Spleen (tissue), 11 donors: ENCODE measurements around the gene FBXL2. TPM values are rescaled to one million over a fixed set of nuclear protein-coding genes. Genes with fewer than 3 reads are reported as not detected.

Experiments used
- DNase-seq: peaks from one replicate; pipeline ENCODE4 v3.0.0-alpha.2; 2020
- H3K27ac ChIP-seq, 8 donors: fragments of 200-600 bp; sonication (generic) in 7 of 8; 1 replicate in 4 of 8; 2 replicates in 4 of 8; pipeline versions ENCODE4 v1.5.0 to v1.8.0; 2016 to 2021; ENCODE audit warnings: inconsistent platforms in 4 of 8, mild to moderate bottlenecking in 4 of 8, moderate library complexity in 1 of 8
- H3K27me3 ChIP-seq, 7 donors: fragments of 200-600 bp; sonication (generic) in 6 of 7; replicated peaks in 1 of 7; 1 replicate in 4 of 7; 2 replicates in 3 of 7; pipeline versions ENCODE4 v1.5.0 to v1.8.0; 2016 to 2021; ENCODE audit warnings: inconsistent platforms in 3 of 7, mild to moderate bottlenecking in 1 of 7
- H3K36me3 ChIP-seq, 6 donors: fragments of 200-600 bp; sonication (generic) in 5 of 6; 1 replicate in 4 of 6; 2 replicates in 2 of 6; pipeline versions ENCODE4 v1.5.0 to v1.8.0; 2016 to 2021; ENCODE audit warnings: inconsistent platforms in 2 of 6
- H3K4me1 ChIP-seq, 6 donors: fragments of 200-600 bp; sonication (generic) in 5 of 6; 1 replicate in 3 of 6; 2 replicates in 3 of 6; pipeline versions ENCODE4 v1.5.0 to v1.8.0; 2016 to 2021; ENCODE audit warnings: inconsistent platforms in 3 of 6
- H3K4me3 ChIP-seq, 8 donors: fragments of 200-600 bp; sonication (generic) in 7 of 8; 1 replicate in 4 of 8; 2 replicates in 4 of 8; pipeline versions ENCODE4 v1.5.0 to v1.8.0; 2016 to 2021; ENCODE audit warnings: inconsistent platforms in 4 of 8, mild to moderate bottlenecking in 4 of 8, moderate library complexity in 2 of 8
- H3K9me3 ChIP-seq, 8 donors: fragments of 200-600 bp; sonication (generic) in 7 of 8; 1 replicate in 4 of 8; 2 replicates in 4 of 8; pipeline versions ENCODE4 v1.5.0 to v1.8.0; 2016 to 2021; ENCODE audit warnings: inconsistent platforms in 4 of 8
- POLR2A ChIP-seq, 3 donors: fragments of 450-650 bp; IDR thresholded peaks; one replicate each; pipeline ENCODE4 v1.5.1; 2017; ENCODE audit warnings: antibody characterized with exemption in 3 of 3, mild to moderate bottlenecking in 1 of 3
- POLR2AphosphoS5 ChIP-seq, 3 donors: sonication (generic); formaldehyde crosslinking; IDR thresholded peaks; one replicate each; pipeline ENCODE4 v1.5.1; 2017; ENCODE audit warnings: antibody characterized with exemption in 3 of 3
- WGBS, 5 donors: extraction: QIAGEN DNeasy Blood & Tissue Kit in 3 of 5; methylation state at CpG; one replicate each; pipeline versions ENCODE4 v1.1.5 to v1.1.7; 2013 to 2018; 5-methylcytosine and 5-hydroxymethylcytosine counted together
- intact Hi-C: fragments of 100-400 bp; cut with DNase I; formaldehyde crosslinking; loops from one replicate; pipeline ENCODE4 v1.15.0; 2023; ENCODE audit warnings: low total_unique reads
- polyA plus RNA-seq, 3 donors: library from polyadenylated mRNA; stranded (reverse); fragments of 200-250 nt; gene quantifications; one replicate each; pipeline ENCODE4 v1.2.1, GENCODE V29; 2013
- total RNA-seq, 7 donors: library from RNA; depleted of rRNA in 3 of 7; stranded (reverse); fragments of >200 nt in 3 of 7; fragmentation: NEBNext Ultra II Directional in 4 of 7; extraction: Animal tissue kit (Norgen Biotek cat#: 25700) in 4 of 7; gene quantifications; one replicate each; pipeline versions ENCODE4 v1.1.0 to v1.2.1, GENCODE V29; 2016 to 2021
- TF ChIP-seq, protein P1 (sequence below), 11 experiments: fragments of 200-600 bp in 7 of 11; fragments of 450-650 bp in 4 of 11; sonication (generic) in 4 of 11; IDR thresholded peaks in 8 of 11; conservative IDR thresholded peaks in 3 of 11; 1 replicate in 7 of 11; 2 replicates in 4 of 11; pipeline versions ENCODE4 v1.4.0 to v1.8.0; 2016 to 2021; ENCODE audit warnings: antibody characterized with exemption in 11 of 11, inconsistent platforms in 4 of 11, mild to moderate bottlenecking in 1 of 11
- donor health status: healthy with polysubstance abuse.
- donor health status: DM: no; HTN: no; CAD: no; lungs with moderate emphysema.
- donor health status: DM: no; HTN: no; CAD: no.
- donor health status: Bipolar disorder and iron deficiency.
- donor health status: healthy.
- donor health status: DM: no; HTN: no; CAD: no.
- donor health status: DM: yes; HTN: yes; CAD: no.

FBXL2 gene
- total and polyA plus RNA-seq, 10 donors: 0.20 to 2.0 (median 1.1) TPM

DNA sequence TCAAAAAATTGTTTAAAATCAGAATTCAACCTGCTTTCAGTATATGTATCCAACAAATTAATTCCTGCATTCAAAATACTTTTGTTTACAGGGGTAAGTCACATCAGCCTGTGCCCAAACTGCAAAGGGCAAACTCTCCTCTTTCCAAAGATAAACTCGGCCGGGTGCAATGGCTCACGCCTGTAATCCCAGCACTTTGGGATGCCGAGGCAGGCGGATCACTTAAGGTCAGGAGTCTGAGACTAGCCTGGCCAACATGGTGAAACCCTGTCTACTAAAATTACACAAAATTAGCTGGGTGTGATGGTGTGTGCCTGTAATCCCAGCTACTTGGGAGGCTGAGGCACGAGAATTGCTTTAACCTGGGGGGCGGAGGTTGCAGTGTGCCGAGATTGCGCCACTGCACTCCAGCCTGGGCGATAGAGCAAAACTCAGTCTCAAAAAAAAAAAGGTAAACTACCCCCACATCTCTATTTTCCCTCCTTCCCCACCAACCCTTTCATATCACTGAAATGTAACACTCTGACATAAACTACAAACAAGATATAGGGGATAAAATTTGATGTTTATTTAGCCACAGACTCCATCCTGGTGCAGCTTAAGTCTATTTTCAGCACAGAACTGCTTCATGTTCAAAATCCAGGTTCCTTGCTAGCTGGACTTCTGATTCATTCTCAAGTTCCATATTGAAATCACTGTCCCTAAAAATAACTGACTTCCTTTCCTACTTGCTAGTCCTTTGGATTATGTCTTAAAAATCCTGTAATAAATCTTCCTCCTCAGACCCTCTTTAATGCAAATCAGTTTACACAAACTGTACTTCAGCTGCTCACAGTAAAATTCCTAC is 147.6 kb downstream of the FBXL2 start:
- H3K27me3 ChIP-seq: no peaks in the 10 kb centered on the region
- no peaks in the 10 kb centered on the region for H3K9me3 ChIP-seq
- peaks cover 7 to 60% (median 30%) of the 10 kb centered on the region in 6 donors for H3K4me1 ChIP-seq
- TF ChIP-seq POLR2AphosphoS5 (IDR thresholded peaks at IDR 0.05): no peak
- TF ChIP-seq POLR2A (IDR thresholded peaks at IDR 0.05): no peak
- TF ChIP-seq, protein P1, sequence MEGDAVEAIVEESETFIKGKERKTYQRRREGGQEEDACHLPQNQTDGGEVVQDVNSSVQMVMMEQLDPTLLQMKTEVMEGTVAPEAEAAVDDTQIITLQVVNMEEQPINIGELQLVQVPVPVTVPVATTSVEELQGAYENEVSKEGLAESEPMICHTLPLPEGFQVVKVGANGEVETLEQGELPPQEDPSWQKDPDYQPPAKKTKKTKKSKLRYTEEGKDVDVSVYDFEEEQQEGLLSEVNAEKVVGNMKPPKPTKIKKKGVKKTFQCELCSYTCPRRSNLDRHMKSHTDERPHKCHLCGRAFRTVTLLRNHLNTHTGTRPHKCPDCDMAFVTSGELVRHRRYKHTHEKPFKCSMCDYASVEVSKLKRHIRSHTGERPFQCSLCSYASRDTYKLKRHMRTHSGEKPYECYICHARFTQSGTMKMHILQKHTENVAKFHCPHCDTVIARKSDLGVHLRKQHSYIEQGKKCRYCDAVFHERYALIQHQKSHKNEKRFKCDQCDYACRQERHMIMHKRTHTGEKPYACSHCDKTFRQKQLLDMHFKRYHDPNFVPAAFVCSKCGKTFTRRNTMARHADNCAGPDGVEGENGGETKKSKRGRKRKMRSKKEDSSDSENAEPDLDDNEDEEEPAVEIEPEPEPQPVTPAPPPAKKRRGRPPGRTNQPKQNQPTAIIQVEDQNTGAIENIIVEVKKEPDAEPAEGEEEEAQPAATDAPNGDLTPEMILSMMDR (IDR thresholded peaks at IDR 0.05 in 8 of 11, conservative IDR thresholded peaks at IDR 0.05 in 3 of 11): no peak
- intact Hi-C loops: no loop called here
- no peak overlapping the region for H3K4me3 ChIP-seq
- no peak overlapping the region for H3K27ac ChIP-seq
- H3K36me3 ChIP-seq: peaks cover 0 to 57% (median 14%) of the 10 kb centered on the region in 6 donors
- DNase-seq: no peak
- WGBS, 5 donors: 91 to 96% (median 94%) methylated on average over 10 of the region's 10 CpGs

DNA sequence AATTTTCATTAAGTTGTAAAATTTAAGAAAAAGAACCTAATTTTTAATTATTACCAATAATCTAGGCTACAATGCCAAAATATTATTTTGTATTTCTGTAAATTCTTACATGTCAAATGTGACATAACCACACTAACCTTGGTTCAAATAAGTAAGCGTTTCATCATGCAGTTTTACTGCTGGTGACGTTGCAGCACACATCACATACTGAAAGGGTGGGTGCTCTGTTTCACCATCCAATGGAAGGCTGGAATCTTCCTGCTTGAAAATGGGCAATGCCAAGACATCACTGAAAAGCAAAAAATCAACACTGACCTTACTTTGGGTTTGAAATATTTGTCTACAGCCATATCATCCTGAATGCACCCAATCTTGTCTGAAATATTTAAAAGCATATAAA is 148.2 kb downstream of the FBXL2 start:
- DNase-seq: no peak
- TF ChIP-seq POLR2A (IDR thresholded peaks at IDR 0.05) (no peak), POLR2AphosphoS5 (IDR thresholded peaks at IDR 0.05) (no peak)
- TF ChIP-seq, protein P1 (IDR thresholded peaks at IDR 0.05 in 8 of 11, conservative IDR thresholded peaks at IDR 0.05 in 3 of 11): no peak
- peaks cover 10 to 60% (median 32%) of the 10 kb centered on the region in 6 donors for H3K4me1 ChIP-seq
- 68 to 90% (median 74%) methylated on average over 2 of the region's 2 CpGs for WGBS, 5 donors
- H3K27ac ChIP-seq: no peak overlapping the region
- no peaks in the 10 kb centered on the region for H3K9me3 ChIP-seq
- no peaks in the 10 kb centered on the region for H3K27me3 ChIP-seq
- no peak overlapping the region for H3K4me3 ChIP-seq
- peaks cover 0 to 52% (median 14%) of the 10 kb centered on the region in 6 donors for H3K36me3 ChIP-seq
- intact Hi-C loops: no loop called here

DNA sequence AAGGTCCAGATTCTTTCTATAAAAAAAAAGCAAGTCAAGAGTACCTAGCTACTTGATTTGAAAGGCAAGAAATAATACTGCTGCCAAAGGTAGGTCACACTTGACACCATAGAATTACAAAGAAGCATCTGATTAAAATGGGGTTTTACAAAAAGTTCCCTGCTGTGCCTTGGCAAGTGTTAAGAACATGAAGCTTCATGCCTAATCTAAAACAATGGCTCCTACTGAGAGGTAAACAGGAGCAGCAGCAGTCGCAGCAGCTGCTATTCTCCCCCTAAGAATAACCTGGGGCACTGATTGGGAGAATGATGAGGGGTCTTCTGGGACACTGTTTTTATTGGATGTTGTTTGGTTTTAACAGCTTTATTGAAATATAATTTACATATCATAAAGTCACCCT is 148.8 kb downstream of the FBXL2 start:
- Histone ChIP-seq H3K4me1 (peaks cover 10 to 61% (median 37%) of the 10 kb centered on the region in 6 donors), H3K27me3 (no peaks in the 10 kb centered on the region), H3K4me3 (no peak overlapping the region), H3K9me3 (no peaks in the 10 kb centered on the region), H3K27ac (no peak overlapping the region), H3K36me3 (peaks cover 0 to 46% (median 14%) of the 10 kb centered on the region in 6 donors)
- WGBS, 5 donors: 83 to 93% (median 90%) methylated on average over 1 of the region's 1 CpG
- no peak for DNase-seq
- no peak for TF ChIP-seq POLR2A (IDR thresholded peaks at IDR 0.05)
- intact Hi-C loops: no loop called here

DNA sequence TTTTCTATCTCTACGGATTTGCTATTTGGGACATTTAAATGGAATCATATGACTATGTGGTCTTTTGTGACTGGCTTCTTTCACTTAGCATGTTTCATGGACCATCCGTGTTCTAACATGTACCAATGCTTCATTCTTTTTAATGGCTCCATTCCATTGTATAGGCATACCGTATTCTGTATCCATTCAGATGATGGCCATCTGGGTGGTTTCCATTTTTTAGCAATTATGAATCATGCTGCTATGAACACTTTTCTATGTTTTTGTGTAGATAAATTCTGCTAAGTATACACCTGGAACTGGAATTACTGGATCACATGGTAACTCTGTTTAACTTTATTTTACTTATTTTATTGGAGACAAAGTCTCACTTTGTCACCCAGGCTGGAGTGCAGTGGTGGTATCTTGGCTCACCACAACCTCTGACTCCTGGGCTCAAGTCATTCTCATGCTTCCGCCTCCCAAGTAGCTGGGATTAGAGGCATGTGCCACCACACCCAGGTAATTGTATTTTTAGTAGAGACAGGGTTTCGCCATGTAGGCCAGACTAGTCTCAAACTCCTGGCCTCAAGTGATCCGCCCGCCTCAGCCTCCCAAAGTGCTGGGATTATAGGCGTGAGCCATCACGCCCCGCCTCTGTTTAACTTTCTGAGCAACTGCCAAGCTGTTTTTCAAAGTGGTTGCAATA is 149.5 kb downstream of the FBXL2 start:
- DNase-seq: no peak
- H3K4me1 ChIP-seq: peaks cover 16 to 68% (median 44%) of the 10 kb centered on the region in 6 donors
- WGBS, 5 donors: 93 to 97% (median 96%) methylated on average over 10 of the region's 10 CpGs
- H3K36me3 ChIP-seq: peaks cover 0 to 39% (median 12%) of the 10 kb centered on the region in 6 donors
- no peaks in the 10 kb centered on the region for H3K27me3 ChIP-seq
- intact Hi-C loops: no loop called here
- H3K27ac ChIP-seq: no peak overlapping the region
- TF ChIP-seq POLR2A (IDR thresholded peaks at IDR 0.05) (no peak), POLR2AphosphoS5 (IDR thresholded peaks at IDR 0.05) (no peak)
- TF ChIP-seq, protein P1 (IDR thresholded peaks at IDR 0.05 in 8 of 11, conservative IDR thresholded peaks at IDR 0.05 in 3 of 11): no peak
- no peaks in the 10 kb centered on the region for H3K9me3 ChIP-seq
- H3K4me3 ChIP-seq: no peak overlapping the region
